ENCODE measurements around the gene ROBO2. TPM values are rescaled to one million over a fixed set of nuclear protein-coding genes. Genes with fewer than 3 reads are reported as not detected.

The ROBO2 gene
- total RNA-seq, 1 experiment from 2014 or later = 0.16 TPM

DNA sequence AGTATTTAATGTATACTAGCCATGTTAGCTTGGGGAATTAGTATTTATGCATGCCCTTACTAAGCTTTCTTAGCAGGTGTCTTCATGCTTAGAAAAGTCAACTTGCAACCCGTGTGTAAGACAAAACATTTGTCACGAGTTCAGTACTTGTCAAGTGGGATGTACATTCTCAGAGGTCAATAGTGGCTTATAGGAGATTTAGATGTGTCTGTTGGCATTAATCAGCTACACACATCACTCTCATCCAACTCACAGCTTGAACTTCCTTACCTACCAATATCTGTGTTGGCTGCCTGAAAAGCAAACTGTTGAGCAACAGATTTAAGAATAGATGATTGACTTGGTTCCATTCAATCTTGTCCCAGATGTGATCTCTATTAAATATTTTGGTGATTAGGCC is 109.5 kb downstream of the ROBO2 start:
- H3K4me3 Mint-ChIP-seq (ENCODE audit: unreplicated experiment) = no peak overlapping the region
- H3K27ac Mint-ChIP-seq (ENCODE audit: unreplicated experiment) = no peak overlapping the region
- H3K4me3 ChIP-seq (ENCODE audit: low read depth, low read length) = no peak overlapping the region
- POLR2A ChIA-PET = no interaction called here
- no TSS peak for BruUV-seq (replicated peaks)
- H3K4me1 ChIP-seq = no peaks in the 10 kb centered on the region
- H3K36me3 Mint-ChIP-seq (ENCODE audit: insufficient read depth, unreplicated experiment) = no peaks in the 10 kb centered on the region
- H3K27me3 ChIP-seq (replicated peaks; ENCODE audit: control insufficient read depth, insufficient read depth, low read length) = no peaks in the 10 kb centered on the region; the same call in 1 of the 2 replicates
- no peak for DNase-seq
- H3K9me3 ChIP-seq = no peaks in the 10 kb centered on the region
- H3K27me3 Mint-ChIP-seq (ENCODE audit: insufficient read depth, unreplicated experiment) = no peaks in the 10 kb centered on the region
- H3K4me1 Mint-ChIP-seq (ENCODE audit: low read depth, unreplicated experiment) = no peaks in the 10 kb centered on the region
- CTCF ChIA-PET = no interaction called here
- TF ChIP-seq, protein P1, sequence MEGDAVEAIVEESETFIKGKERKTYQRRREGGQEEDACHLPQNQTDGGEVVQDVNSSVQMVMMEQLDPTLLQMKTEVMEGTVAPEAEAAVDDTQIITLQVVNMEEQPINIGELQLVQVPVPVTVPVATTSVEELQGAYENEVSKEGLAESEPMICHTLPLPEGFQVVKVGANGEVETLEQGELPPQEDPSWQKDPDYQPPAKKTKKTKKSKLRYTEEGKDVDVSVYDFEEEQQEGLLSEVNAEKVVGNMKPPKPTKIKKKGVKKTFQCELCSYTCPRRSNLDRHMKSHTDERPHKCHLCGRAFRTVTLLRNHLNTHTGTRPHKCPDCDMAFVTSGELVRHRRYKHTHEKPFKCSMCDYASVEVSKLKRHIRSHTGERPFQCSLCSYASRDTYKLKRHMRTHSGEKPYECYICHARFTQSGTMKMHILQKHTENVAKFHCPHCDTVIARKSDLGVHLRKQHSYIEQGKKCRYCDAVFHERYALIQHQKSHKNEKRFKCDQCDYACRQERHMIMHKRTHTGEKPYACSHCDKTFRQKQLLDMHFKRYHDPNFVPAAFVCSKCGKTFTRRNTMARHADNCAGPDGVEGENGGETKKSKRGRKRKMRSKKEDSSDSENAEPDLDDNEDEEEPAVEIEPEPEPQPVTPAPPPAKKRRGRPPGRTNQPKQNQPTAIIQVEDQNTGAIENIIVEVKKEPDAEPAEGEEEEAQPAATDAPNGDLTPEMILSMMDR (IDR thresholded peaks at IDR 0.05; ENCODE audit: insufficient read depth in 1 of 2, low read depth in 1 of 2, low read length in 1 of 2, severe bottlenecking in 1 of 2, unreplicated experiment in 1 of 2) = no peak
- no peaks in the 10 kb centered on the region for H3K36me3 ChIP-seq (ENCODE audit: control insufficient read depth, insufficient read depth, low read length)
- H3K9me3 Mint-ChIP-seq (ENCODE audit: unreplicated experiment) = no peaks in the 10 kb centered on the region
- intact Hi-C loops (cut with micrococcal nuclease; ENCODE audit: unreplicated experiment) = no loop called here

DNA sequence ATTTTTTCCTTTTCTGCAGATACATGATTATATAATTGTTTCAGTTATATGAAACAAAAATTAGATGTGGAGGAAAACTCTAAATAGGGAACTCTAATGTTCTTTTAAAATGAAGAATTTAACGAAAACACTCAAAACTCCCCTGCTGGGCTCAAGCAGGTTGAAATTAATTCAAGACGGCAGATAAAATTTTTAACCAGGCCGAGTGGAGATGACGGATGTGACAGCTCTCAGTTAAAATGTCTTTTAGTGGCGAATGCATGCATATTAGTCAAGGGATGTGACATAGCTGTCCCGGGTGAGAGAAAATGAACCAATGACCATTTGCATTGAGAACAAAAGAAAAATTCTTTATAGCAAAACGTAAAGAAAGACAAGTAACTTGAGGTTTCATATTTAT is 110.1 kb downstream of the ROBO2 start:
- no peaks in the 10 kb centered on the region for H3K4me1 Mint-ChIP-seq (ENCODE audit: low read depth, unreplicated experiment)
- H3K36me3 Mint-ChIP-seq (ENCODE audit: insufficient read depth, unreplicated experiment) = no peaks in the 10 kb centered on the region
- H3K4me3 Mint-ChIP-seq (ENCODE audit: unreplicated experiment) = no peak overlapping the region
- H3K4me3 ChIP-seq (ENCODE audit: low read depth, low read length) = no peak overlapping the region
- no peaks in the 10 kb centered on the region for H3K9me3 ChIP-seq
- H3K27me3 ChIP-seq (replicated peaks; ENCODE audit: control insufficient read depth, insufficient read depth, low read length) = no peaks in the 10 kb centered on the region; the same call in 1 of the 2 replicates
- H3K9me3 Mint-ChIP-seq (ENCODE audit: unreplicated experiment) = no peaks in the 10 kb centered on the region
- TF ChIP-seq, protein P1 (IDR thresholded peaks at IDR 0.05; ENCODE audit: insufficient read depth in 1 of 2, low read depth in 1 of 2, low read length in 1 of 2, severe bottlenecking in 1 of 2, unreplicated experiment in 1 of 2) = no peak
- no peaks in the 10 kb centered on the region for H3K36me3 ChIP-seq (ENCODE audit: control insufficient read depth, insufficient read depth, low read length)
- H3K27ac Mint-ChIP-seq (ENCODE audit: unreplicated experiment) = no peak overlapping the region
- ChIA-PET POLR2A (no interaction called here), CTCF (no interaction called here)
- H3K4me1 ChIP-seq = no peaks in the 10 kb centered on the region
- intact Hi-C loops (cut with micrococcal nuclease; ENCODE audit: unreplicated experiment) = no loop called here
- no TSS peak for BruUV-seq (replicated peaks)
- DNase-seq = no peak
- no peaks in the 10 kb centered on the region for H3K27me3 Mint-ChIP-seq (ENCODE audit: insufficient read depth, unreplicated experiment)

DNA sequence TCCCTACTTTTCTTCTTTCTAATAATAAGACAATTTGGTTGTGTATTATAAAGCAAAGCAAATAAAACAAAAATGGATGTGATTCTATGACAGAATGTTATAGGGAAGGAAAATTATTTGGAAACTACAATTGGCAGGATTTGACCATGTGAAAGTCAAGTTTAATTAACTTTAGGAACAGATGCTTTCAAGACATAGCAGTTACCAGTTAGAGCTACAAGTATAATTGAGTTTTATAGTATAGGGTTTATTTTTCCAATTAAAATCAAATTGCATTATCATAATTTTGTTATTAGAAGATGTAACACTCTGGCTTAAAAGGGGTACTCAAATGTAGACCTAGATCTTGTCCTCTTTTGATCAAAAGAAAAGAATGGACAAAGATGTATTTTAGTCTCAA is 110.9 kb downstream of the ROBO2 start:
- no peaks in the 10 kb centered on the region for H3K36me3 ChIP-seq (ENCODE audit: control insufficient read depth, insufficient read depth, low read length)
- H3K27ac Mint-ChIP-seq (ENCODE audit: unreplicated experiment) = no peak overlapping the region
- no peaks in the 10 kb centered on the region for H3K9me3 ChIP-seq
- no peak overlapping the region for H3K4me3 ChIP-seq (ENCODE audit: low read depth, low read length)
- H3K4me1 Mint-ChIP-seq (ENCODE audit: low read depth, unreplicated experiment) = no peaks in the 10 kb centered on the region
- DNase-seq = no peak
- H3K9me3 Mint-ChIP-seq (ENCODE audit: unreplicated experiment) = no peaks in the 10 kb centered on the region
- no peaks in the 10 kb centered on the region; the same call in 1 of the 2 replicates for H3K27me3 ChIP-seq (replicated peaks; ENCODE audit: control insufficient read depth, insufficient read depth, low read length)
- H3K27me3 Mint-ChIP-seq (ENCODE audit: insufficient read depth, unreplicated experiment) = no peaks in the 10 kb centered on the region
- CTCF ChIA-PET = no interaction called here
- H3K4me3 Mint-ChIP-seq (ENCODE audit: unreplicated experiment) = no peak overlapping the region
- H3K4me1 ChIP-seq = no peaks in the 10 kb centered on the region
- no TSS peak for BruUV-seq (replicated peaks)
- TF ChIP-seq, protein P1 (IDR thresholded peaks at IDR 0.05; ENCODE audit: insufficient read depth in 1 of 2, low read depth in 1 of 2, low read length in 1 of 2, severe bottlenecking in 1 of 2, unreplicated experiment in 1 of 2) = no peak
- POLR2A ChIA-PET = no interaction called here
- intact Hi-C loops (cut with micrococcal nuclease; ENCODE audit: unreplicated experiment) = no loop called here
- H3K36me3 Mint-ChIP-seq (ENCODE audit: insufficient read depth, unreplicated experiment) = no peaks in the 10 kb centered on the region

Measured in Caco-2 (cell line).